ENCODE data around the gene BMAL2.

Gene BMAL2, protein sequence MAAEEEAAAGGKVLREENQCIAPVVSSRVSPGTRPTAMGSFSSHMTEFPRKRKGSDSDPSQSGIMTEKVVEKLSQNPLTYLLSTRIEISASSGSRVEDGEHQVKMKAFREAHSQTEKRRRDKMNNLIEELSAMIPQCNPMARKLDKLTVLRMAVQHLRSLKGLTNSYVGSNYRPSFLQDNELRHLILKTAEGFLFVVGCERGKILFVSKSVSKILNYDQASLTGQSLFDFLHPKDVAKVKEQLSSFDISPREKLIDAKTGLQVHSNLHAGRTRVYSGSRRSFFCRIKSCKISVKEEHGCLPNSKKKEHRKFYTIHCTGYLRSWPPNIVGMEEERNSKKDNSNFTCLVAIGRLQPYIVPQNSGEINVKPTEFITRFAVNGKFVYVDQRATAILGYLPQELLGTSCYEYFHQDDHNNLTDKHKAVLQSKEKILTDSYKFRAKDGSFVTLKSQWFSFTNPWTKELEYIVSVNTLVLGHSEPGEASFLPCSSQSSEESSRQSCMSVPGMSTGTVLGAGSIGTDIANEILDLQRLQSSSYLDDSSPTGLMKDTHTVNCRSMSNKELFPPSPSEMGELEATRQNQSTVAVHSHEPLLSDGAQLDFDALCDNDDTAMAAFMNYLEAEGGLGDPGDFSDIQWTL

GRCh38 chr12:27332714-27333402 lies at the start of gene BMAL2:
Gene BMAL2 (plus strand): TSS chr12:27332836. CDS start chr12:27333073, 237 bp downstream.
- peak; percentile 67 for DNase-seq

DNA sequence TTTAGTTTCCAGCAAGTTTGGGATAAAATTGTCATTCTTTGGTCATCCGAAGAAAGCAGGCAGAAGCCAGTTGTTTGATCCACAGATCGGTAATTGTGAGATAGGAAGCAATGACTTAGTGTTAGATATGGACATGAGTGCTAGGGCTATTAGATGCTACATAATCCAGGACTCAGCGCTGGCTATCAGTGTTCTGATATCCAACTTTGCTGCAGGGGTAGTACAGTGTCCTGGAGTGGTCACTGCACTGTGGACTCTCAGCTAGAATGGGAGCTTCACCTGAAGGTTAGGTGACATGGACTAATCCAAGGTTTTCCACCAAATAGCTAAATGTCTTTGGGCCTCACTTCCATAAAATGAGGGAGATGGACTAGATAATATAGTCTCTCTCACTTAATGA lies 48.6 kb upstream of the BMAL2 start:
- DNase-seq, result no peak

DNA sequence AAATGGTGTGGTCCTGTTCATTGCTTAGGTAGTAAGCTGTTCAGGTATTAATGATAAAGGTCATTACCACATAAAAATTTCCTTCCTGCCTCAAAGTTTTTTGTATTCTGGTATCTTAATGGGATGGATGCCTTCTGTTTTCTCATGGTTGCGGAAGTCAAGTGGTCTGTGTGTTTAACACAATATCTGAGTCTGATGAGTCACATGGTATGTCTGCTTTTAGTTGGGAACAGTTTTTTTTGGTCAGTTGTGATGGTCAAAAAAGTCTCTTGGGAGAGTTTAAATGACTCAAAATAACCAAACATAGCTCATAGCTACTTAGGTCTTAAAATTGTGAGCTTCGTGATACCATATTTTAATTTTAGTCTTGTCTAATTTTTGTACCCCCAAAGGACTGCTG lies 47.9 kb upstream of the BMAL2 start:
- no peak for DNase-seq

GRCh38 chr12:27285403-27285802 lies 47.2 kb upstream of the BMAL2 start:
- no peak for DNase-seq

GRCh38 chr12:27289414-27289813 lies 43.2 kb upstream of the BMAL2 start:
- DNase-seq, result no peak

GRCh38 chr12:27290501-27291168 lies 42.0 kb upstream of the BMAL2 start:
- DNase-seq, result no peak

GRCh38 chr12:27291862-27292261 lies 40.8 kb upstream of the BMAL2 start:
- DNase-seq, result no peak

DNA sequence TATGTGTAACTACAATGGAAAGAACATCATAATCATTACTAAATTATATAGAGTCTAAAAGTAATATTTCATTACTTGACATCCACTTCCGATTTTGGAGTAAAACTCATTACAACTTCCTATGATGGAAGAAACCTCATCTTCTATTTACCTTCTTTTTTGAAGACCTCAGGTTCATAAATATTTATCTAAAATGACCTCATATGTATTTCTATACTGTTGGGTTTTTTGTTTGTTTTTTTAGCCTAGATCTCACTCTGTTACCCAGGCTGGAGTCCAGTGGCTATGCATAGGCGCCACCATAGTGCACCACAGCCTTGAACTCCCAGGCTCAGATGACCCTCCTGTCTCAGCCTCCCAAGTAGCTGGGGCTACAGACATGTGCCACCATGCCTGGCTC lies 39.9 kb upstream of the BMAL2 start:
- DNase-seq, result no peak

GRCh38 chr12:27293463-27293862 lies 39.2 kb upstream of the BMAL2 start:
- no peak for DNase-seq

DNA sequence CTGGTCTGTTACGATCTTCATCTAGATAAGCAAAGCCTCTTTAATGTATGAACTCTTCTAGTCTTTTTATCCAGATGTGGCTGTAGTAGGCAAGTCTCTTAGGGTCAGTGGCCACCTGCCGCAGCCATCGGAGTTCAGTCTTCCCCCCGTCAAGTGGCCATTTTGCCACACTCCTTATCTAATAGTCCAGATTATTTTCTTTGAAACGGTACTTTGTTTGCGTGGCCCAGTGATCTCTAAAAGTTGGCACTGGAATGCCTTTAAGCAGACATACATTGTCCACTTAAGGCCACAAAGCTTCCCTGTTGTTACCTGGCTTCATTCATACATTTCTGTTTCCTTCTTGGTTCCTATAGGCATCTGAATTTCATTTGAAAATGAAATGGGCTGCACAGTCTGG lies 36.0 kb upstream of the BMAL2 start:
- DNase-seq, result no peak

DNA sequence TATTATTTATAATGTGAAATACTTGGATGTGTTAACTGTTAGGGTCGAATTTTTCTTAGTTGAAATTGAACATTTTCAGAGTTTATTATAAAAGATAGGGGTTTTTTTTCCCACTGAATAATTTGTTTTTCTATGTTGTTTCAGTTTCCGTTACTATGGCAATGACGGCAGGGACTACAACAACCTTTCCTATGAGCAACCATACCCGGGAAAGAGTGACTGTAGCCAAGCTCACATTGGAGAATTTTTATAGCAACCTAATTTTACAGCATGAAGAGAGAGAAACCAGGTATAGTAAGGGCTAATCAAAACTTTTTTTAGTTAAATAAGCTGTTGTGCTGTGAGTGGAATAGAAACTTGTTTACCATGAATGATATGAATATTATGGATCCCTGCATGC lies 35.1 kb upstream of the BMAL2 start:
- DNase-seq, result no peak

DNA sequence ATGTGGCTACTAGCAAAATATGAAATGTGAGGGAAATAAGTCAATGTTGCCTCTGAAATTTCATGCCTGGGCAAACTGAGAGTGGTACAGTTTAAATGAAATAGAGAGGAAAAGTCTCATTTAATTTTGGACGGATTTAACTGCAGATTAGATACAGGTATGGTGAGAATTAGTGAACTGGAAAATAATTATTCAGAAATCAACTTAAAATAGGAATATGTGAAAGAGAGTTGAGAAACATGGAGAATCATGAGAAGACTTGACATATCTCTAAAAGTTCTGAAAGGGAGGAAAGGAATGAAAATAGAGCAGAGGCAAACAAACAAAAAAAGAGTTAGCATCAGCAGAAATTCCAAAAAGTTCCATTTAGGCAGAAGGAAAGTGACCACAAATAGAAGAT lies 33.5 kb upstream of the BMAL2 start:
- no peak for DNase-seq

DNA sequence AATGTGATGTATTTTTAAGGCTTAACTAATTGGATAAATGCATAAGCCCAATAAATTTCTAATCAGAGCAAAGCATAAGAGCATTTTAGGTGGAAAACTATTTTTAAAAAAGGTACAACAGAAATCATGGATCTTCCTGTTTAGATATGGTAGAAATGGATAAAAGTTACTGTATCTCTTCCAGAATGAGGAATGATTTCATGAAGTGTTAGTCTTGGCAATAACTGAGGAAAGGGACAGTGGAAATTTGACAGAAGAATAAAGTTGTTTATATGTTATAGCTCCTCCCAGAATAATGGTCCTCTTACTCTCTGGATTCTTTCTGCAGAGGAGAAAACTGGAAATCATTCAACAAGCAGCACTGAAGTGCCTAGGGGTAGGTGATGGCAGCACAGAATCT lies 32.4 kb upstream of the BMAL2 start:
- no peak for DNase-seq

GRCh38 chr12:27303139-27304111 lies 29.2 kb upstream of the BMAL2 start:
- no peak for DNase-seq

GRCh38 chr12:27304856-27305255 lies 27.8 kb upstream of the BMAL2 start:
- DNase-seq, result no peak

GRCh38 chr12:27305673-27306456 lies 26.8 kb upstream of the BMAL2 start:
- no peak for DNase-seq

GRCh38 chr12:27309293-27309994 lies 23.2 kb upstream of the BMAL2 start:
- DNase-seq, result no peak

GRCh38 chr12:27309995-27310315 lies 22.7 kb upstream of the BMAL2 start:
- no peak for DNase-seq

DNA sequence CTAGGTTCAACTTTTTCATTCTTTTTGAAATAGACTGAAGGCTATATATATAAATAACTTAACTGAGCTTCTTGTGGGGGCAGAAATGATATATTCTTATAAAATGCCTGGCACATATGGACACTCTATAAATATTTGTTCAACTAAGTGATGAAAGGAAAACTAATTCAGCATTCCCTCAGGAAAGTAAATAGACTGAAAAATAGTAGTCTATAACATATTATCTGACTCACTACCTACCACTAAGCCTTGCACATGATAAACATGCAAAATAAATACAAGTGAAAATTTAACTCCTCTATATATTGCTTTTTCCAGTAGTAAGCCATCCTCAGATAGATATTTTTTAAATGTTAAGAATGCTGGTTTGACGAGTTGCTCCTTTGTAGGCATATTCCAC lies 15.7 kb upstream of the BMAL2 start:
- DNase-seq, result no peak

DNA sequence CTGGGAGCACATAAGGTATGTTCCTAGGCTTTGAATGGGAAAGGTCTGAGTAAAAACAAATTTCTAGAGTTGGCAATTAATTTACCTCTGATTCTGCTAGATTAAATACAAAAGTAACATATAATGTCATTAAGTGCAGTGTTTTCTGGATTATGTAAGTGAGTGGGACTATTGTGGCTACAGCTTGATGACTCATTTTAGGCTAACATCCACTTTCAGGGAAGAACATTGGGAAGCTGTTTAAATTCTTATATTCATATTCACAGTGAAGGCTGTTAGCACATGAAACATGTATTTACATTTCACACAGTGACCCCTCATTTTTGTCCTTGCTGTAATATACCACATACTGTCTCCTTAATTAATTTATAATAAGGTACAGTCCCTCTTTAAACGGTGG lies 13.2 kb upstream of the BMAL2 start:
- DNase-seq, result no peak

GRCh38 chr12:27319848-27320247 lies 12.8 kb upstream of the BMAL2 start:
- no peak for DNase-seq
